ENCODE data around the gene RETREG2.
"Not testable (repeated sequence)": the region's sequence is repeated elsewhere in the genome, so short reads cannot be mapped to it uniquely, and the experiment has no call there.

GRCh38 chr2:219201331-219201730 lies 23.3 kb downstream of the RETREG2 start:
- TF ChIP-seq EZH2 (IDR thresholded peaks at IDR 0.05; ENCODE audit: insufficient read depth, poor library complexity, severe bottlenecking); EZH2phosphoT487 (IDR thresholded peaks at IDR 0.05; ENCODE audit: insufficient read depth, low read depth): not testable (repeated sequence)

All from GM23248 (cell line).